Daoy (cell line): ENCODE data around the gene MCF2L. TPM values are rescaled to one million over a fixed set of nuclear protein-coding genes. Genes with fewer than 3 reads are reported as not detected.
"Not testable (repeated sequence)": the region's sequence is repeated elsewhere in the genome, so short reads cannot be mapped to it uniquely, and the experiment has no call there.

Experiments used
- DNase-seq: peaks from one replicate; pipeline ENCODE4 v3.0.0-alpha.2; 2015; ENCODE audit warnings: low read depth
- total RNA-seq: library from RNA; depleted of rRNA; stranded (reverse); fragments of >200 nt; shearing (Covaris generic); gene quantifications from 2 replicates; pipeline ENCODE4 v1.2.3, GENCODE V29; 2014

The MCF2L gene
- total RNA-seq, 1 experiment from 2014 or later = 11.3 TPM

DNA sequence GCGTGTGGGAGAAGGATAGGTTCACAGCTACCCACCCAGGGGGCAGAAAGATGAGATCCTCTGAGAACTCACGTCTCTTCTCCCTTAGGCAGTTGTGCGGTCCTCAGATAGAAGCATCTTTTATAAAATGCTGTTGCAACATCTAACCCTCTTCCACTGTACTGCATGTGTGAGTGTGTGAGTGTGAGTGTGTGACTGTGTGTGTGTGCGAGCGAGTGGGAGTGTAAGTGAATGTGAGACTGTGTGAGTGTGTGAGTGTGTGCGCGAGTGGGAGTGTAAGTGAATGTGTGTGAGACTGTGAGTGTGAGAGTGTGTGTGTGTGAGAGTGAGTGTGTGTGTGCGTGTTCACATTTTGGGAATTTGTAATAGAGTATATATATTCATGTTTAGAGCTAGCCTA lies 81.0 kb downstream of the MCF2L start:
- no peak for DNase-seq

DNA sequence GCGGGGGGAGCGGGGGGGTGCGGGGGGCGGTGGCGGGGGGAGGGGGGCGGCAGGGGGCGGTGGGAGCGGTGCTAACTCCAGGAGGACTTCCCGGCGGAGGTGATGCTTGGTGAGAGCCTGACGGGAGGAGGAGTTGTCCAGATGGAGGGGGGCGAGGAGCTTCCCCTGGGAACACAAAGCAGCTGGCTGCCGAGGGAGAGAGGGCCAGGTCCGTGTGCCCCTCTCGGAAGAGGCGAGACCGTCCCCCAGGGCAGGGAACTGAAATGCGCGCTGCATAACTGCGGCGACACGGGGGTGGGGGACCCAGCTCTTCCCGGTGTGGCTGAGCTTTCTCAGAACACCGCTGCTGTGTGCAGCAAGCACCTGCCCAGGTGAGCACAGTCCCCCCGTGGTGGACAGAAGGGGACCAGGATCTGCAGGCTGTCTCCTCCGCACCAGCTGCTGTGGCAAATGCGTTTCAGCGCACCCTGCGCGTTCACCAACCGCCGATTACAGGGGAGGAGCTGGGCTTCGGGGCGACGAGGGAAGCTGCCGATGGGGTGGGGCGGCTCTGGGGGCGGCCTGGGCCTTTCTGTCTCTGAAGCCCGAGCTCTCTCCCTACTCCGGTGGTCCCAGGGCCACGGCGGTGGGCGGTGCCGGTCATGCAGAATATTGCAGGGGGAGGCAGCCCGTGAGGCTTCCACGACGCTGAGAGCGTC lies 81.9 kb downstream of the MCF2L start:
- DNase-seq = no peak

DNA sequence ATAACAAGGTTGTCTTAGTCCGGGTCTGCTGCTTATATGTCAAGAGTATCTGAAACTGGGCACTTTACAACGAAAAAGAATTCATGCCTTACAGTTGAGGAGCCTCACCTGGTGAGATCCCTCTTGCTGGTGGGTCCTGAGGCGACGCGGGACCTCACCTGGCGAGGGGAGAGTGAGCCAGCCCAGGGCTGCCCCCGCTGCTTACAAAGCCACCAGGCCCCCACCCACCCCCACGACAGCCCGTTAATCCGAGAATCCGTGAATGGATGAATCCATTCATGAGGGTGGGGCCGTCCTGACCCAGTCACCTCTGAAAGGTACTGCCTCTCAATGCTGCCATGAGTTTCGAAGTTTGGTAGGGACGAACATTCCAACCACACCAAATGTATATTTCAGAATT lies 82.6 kb downstream of the MCF2L start:
- no peak for DNase-seq

DNA sequence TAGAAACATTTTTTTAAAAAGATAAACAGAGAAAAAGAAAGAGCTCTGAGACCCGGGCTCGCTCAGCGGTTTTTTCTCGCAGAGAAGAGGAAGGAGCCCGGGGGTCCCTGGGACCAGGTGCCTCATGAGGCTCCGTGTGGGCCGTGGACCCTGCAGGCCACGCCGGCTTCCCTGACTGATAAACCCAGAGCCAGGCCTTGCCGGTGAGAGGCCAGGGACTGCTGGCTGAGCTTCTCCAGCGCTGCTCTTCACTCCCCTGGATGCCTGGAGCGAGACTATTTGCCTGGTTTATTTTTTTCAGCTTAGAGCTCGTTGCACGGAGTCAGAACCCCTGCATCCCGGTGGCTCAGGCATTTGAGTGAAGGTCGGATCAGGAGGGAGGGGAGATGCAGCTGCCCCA lies 83.2 kb downstream of the MCF2L start:
- no peak for DNase-seq

DNA sequence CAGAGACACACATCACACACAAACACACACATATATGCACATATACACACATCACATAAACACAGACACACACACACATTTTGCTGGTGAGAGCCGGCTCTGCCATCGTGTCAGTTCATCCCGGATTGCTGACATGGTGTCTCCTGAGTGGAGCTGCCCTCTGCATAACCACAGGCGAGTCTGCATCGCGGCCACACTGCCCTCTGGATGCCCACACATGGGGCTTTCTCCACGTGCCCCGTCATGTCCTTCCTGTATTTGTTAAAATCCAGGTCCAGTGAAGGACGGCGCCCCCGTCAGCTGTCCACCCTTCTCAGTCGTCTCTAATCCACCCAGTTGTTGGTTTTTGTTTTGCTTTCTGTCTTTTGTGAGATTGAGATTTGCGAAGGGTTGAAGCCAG lies 84.0 kb downstream of the MCF2L start:
- no peak for DNase-seq

DNA sequence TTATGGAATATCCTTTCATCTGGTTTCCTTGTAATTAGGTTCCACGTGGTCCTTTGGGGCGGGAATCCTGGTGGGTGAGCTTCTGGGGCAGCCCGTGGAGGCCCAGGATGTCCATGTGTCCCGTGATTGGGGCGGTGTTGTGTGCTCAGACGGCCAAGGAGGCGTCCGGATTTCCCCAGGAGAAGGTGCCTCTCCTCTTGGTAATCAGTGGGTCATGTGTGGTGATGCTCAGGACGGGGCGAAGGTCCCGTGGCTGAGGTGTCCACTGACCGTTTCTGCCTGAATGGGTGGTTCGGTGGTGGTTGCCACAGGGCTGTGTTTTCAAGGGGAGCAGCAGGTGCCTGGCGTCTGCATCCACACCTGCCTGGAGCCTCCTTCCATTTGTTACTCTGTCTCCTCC lies 84.4 kb downstream of the MCF2L start:
- DNase-seq = no peak

DNA sequence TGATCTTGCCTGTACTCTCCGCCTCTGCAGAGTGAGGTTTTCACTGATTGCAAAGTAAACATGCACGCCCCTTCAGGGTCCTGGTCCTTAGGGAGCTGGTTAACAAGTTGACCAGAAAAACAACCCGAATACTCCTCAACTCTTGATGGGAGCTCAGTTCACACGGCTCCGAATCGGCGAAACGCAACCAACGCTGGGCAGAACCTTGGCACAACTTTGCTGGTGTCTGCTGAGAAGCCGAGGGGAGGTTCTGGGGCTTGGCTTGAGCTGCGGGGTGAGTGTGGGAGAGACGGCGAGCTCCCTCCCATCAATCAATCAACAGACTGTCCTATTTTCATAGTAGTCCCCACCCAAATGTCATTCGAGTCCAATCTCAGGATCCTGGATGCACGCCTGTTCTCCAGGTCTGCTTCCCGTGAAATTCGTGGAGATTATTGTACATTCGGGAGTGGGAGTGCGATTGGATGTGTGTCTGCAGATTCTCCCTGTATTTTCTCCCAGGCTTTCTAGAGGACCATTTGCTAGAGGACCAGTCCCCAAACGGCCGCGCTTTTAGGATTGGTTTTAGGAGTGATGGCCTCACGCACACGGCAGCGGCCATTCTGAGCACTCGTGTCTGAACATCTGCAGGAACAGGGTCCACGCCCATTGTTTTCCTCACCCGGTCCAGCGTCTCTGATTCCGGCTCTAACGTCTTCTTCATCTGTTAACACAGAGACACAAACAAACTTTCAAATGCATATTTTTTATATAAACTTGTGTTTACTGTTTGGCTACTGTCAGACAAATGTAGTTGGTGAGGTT lies 85.0 kb downstream of the MCF2L start:
- DNase-seq = no peak

DNA sequence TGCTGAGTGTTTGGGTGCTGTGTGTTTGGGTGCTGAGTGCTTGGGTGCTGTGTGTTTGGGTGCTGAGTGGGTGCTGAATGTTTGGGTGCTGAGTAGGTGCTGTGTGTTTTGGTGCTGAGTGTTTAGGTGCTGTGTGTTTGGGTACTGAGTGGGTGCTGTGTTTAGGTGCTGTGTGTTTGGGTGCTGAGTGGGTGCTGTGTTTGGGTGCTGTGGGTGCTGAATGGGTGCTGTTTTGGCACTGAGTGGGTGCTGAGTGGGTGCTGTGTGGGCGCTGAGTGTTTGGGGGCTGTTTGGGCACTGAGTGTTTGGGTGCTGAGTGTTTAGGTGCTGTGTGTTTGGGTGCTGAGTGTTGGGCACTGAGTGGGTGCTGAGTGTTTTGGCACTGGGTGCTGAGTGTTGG lies 88.1 kb downstream of the MCF2L start:
- DNase-seq = no peak

DNA sequence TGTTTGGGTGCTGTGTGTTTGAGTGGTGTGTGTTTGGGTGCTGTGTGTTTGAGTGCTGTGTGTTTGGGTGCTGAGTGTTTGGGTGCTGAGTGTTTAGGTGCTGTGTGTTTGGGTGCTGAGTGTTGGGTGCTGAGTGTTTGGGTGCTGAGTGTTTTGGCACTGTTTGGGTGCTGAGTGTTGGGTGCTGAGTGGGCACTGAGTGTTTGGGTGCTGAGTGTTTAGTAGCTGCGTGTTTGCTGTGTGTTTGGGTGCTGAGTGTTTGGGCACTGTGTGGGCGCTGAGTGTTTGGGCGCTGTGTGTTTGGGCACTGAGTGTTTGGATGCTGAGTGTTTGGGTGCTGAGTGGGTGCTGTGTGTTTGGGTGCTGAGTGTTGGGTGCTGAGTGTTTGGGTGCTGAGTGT lies 88.5 kb downstream of the MCF2L start:
- not testable (repeated sequence) for DNase-seq

DNA sequence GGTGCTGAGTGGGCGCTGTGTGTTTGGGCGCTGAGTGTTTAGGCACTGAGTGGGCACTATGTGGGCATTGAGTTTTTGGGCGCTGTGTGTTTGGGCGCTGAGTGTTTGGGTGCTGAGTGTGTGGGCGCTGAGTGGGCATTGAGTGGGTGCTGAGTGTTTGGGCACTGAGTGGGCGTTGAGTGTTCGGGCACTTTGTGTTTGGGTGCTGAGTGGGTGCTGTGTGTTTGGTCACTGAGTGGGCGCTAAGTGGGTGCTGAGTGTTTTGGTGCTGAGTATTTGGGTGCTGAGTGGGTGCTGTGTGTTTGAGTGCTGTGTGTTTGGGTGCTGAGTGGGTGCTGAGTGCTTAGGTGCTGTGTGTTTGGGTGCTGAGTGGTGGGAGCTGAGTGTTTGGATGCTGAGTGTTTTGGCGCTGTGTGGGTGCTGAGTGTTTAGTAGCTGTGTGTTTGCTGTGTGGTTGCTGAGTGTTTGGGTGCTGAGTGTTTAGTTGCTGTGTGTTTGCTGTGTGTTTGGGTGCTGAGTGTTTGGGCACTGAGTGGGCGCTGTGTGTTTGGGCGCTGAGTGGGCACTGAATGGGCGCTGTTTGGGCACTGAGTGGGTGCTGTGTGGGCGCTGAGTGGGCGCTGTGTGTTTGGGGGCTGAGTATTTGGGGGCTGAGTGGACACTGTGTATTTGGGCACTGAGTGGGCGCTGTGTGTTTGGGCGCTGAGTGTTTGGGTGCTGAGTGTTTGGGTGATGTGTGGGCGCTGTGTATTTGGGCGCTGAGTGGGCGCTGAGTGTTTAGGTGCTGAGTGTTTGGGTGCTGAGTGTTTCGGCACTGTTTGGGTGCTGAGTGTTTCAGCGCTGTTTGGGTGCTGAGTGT lies 89.3 kb downstream of the MCF2L start:
- no peak for DNase-seq

DNA sequence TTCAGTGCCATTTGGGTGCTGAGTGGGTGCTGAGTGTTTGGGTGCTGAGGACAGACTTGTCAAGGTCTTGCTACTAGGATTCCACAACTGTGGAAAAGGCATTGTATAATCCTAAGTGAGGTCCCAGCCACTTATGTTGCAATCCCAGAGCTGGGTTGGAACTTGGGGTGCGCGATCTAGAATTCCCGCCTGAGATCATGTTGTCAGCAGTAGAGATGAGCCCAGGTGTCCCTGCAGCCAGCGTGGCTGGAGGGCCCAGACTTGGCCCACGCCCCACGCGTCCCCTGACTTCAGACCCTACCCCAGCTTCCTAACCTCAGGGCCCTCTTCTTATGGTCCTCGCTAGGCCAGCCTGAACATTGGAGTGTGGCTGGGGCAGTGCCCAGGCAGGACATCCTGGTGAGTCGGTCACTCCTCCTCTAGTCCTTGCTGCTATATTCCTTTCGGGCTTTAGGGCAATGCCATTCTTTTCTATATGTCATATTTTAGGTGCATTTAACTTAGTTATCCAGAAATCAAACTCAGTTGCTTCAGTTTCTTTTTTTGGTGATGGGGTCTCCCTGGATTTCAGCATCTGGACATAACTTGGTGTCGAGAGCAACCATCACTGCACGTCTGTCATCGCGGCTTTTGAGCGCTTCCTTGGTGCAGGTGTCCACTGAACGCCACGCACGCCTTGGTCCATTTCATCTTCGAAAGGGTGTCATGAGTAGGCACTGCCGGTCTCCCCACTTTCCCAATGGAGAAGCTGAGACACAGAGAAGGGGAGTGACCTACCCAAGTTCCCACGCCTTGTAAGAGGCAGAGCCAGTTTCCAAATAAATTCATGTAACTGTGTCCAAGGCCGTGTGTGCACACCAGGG lies 90.2 kb downstream of the MCF2L start:
- no peak for DNase-seq

DNA sequence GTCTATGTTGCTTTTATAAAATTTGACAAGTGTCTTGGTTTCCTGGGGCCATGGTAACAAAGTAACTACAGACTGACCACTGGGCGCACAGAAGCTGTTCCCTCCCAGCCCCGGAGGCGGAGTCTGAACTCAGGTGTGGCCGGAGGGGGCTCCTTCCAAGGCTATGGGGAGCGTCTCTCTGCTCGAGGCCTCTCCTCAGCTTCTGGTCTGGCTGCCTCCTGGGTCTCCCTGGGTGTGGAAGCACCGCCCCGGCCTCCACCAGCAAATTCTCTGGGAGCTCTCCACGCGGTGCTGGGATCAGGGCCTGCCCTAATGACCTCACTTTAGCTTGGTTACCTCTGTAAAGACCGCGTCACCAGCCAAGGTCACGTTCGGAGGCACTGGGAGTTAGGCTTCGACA lies 90.9 kb downstream of the MCF2L start:
- DNase-seq = no peak

DNA sequence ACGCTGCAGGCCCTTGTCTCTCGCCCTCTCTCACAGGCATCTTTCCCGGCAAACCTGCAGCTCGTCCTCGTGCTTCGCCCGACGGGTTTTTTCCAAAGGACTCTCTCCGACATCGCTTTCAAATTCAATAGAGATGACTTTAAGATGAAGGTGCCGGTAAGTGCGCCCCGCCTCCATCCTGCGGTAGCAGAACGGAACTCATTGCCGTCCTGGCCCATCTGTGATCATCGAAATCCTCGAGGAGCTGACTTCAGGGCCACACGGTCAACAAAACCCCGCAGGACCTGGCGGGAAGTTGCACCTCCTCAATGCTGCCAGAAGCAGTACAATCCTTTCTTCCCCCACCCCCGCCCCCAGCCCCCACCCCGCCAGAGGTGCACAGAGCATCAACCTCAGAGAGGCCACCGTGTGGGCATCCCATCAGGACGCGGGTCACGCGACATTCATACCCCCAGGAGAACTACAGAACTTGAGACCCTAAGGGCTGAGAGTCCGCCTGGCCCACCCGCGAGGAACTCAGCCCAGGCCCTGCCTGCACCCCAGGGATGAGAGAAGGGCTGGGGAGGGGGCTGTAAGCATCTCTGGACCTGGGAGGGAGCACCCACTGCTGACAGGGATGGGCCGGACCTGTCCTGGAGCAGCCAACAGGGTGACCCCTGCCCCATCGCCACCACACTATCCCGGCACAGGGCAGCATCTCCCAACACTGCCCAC lies 91.7 kb downstream of the MCF2L start:
- no peak for DNase-seq

DNA sequence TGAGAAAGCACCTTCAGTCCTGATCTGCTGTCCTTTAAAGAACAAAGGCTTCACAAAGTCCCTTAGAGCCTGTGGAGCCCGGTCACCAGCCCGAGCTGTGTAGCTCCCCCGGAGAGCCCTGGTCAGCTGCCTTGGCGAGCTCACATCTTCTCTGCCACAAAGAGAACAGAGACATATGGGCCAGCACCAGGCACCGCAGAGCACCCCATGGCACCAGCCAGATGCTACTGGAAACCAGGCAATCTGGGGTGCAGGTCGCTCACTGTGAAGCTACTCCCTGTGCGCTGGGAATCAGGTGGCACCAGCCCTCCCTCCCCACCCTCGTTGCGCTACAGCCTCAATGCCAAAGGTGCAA lies 92.2 kb downstream of the MCF2L start:
- no peak for DNase-seq

DNA sequence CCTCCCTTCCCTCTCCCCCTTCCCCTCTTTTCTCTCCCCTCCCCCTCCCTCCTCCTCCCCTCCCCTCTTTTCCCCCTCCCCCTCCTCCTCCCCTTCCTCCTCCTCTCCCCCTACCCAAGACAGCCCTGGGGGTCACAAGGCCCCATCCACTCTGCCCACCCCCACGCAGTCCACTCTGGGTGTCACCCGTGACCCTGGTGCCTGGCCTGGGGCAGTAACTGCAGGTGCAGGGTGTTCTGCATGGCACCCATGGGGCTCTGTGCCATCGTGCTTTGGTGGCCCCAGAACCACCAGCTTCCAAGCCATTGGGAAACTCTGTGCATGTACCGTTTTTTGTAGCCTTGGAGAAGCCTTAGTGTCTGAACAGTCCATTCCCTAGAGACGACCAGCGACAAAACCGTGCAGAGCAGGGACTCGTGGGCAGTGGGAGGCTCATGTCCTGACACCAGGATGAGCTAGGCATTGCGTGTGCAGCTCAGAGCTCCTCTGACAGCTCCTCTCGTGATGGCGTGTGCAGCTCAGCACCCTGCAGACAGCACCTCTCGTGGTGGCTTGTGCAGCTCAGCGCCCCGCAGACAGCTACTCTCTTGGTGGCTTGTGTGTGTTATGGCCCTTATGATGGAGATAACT lies 92.9 kb downstream of the MCF2L start:
- DNase-seq = no peak

DNA sequence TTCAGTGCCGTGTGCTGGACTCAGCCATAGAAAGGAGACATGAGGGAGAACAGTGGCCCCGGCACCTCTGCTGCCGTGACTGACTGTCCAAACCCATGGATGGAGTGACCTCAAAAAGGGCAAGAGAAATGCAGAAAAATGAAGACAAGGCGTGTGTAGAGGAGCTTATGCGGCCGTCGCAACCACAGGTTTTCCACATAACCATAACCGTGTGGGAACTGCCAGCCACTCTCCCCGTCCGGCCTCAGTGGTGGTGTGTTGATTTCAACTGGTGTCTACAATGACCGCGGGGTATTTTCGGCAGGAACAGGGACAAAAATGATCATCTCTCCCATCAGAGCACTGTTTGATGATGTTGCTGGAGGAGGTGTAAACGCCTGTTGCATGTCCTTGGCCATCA lies 93.7 kb downstream of the MCF2L start:
- DNase-seq = no peak

DNA sequence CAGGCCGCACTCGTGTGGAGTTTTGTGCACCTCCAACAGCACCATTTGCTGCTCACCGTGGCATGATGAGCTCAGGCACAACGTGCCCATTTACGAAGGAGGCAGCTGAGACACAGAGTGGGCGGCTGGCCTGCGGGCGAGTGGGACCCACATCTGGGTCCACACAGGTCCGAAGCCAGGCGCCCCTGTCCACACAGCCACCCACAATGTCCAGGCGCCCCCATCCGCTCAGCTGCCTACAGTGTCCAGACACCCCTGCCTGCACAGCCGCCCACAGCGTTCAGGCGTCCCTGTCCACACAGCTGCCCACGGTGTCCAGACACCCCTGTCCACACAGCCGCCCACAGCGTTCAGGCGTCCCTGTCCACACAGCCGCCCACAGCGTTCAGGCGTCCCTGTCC lies 94.1 kb downstream of the MCF2L start:
- no peak for DNase-seq

DNA sequence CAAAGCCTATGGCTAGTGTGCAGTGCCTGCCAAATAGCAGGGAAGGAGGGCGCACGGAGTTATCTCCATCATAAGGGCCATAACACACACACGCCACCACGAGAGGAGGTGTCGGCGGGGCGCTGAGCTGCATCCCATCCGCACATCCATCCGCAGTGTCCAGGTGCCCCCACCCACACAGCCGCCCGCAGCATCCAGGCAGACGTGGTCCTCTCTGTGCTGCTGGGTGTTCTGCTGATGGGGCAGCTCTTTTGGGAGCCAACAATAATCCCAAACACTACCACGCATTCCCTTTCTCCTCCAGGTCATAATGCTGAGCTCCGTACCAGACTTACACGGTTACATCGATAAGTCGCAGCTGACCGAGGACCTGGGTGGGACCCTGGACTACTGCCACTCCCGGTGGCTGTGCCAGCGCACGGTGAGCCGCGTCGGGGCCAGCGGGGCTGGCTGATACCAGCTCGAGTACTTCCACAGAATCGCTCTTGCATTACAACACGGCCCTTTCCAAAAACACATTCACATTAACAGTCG lies 95.1 kb downstream of the MCF2L start:
- DNase-seq = no peak

DNA sequence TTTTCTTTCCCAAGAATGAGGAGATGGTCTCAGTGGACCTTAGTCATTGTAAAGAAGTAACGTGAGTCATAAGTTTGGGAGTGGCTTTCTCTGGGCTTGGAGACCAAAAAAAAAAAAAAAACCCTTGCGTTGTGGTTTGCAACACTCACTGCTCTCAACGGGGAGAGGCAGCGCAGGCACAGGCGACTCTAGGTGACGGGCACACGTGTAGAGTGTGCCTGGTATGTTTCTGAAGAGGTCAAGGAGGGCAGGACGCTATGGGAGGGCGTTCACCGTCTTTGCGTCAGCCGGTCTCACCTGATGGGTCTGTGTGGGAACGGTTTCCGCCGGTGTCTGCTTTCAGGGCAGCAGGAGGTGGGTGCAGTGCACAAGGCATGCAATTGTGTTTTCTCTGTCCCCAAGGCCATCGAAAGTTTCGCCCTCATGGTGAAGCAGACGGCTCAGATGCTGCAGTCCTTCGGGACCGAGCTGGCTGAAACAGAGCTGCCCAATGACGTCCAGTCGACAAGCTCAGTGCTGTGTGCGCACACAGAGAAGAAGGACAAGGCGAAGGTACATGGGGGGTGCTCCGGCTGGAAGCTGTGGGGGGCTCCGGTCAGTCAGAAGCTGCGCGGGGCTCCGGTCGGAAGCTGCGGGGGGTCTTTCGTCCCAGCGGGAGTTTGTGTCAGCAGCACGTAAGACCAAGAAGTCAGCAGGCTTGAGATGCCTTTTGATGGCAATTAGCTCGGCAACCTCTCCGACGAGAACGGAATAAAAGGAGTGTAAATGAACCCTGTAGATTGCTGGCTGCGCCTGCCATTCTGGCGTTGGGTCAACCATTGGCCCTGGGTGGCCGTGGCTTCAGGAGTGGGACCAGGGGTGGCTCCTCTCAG lies 95.8 kb downstream of the MCF2L start:
- peak; percentile 81 for DNase-seq
